ENCODE measurements around the gene SLC29A1. TPM values are rescaled to one million over a fixed set of nuclear protein-coding genes. Genes with fewer than 3 reads are reported as not detected.

Gene SLC29A1
- total and polyA plus RNA-seq, 9 of the 15 experiments (the other 6 are each of a cell fraction or from before 2014, with no cell fraction given) = 18.9 to 170 (median 57.7) TPM

GRCh38 chr6:44247338-44248302, 24.2 kb downstream of the SLC29A1 start (continued):
- TF ChIP-seq, protein P1, sequence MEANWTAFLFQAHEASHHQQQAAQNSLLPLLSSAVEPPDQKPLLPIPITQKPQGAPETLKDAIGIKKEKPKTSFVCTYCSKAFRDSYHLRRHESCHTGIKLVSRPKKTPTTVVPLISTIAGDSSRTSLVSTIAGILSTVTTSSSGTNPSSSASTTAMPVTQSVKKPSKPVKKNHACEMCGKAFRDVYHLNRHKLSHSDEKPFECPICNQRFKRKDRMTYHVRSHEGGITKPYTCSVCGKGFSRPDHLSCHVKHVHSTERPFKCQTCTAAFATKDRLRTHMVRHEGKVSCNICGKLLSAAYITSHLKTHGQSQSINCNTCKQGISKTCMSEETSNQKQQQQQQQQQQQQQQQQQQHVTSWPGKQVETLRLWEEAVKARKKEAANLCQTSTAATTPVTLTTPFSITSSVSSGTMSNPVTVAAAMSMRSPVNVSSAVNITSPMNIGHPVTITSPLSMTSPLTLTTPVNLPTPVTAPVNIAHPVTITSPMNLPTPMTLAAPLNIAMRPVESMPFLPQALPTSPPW (CRISPR knock-in tag; IDR thresholded peaks at IDR 0.05) = peak; percentile 94
- TF ChIP-seq COPS2 (conservative IDR thresholded peaks at IDR 0.05) = no peak
- 0 out of 2 replicates have a peak, but pooled peaks have one; percentile 7 for TF ChIP-seq NFXL1 (CRISPR knock-in tag; IDR thresholded peaks at IDR 0.05)
- peak; percentile 17; the same call in 1 of the 2 replicates for TF ChIP-seq FOXP1 (CRISPR knock-in tag; IDR thresholded peaks at IDR 0.05)
- TF ChIP-seq ELF1 (tag; IDR thresholded peaks at IDR 0.05) = peak; percentile 97
- TF ChIP-seq, protein P2, sequence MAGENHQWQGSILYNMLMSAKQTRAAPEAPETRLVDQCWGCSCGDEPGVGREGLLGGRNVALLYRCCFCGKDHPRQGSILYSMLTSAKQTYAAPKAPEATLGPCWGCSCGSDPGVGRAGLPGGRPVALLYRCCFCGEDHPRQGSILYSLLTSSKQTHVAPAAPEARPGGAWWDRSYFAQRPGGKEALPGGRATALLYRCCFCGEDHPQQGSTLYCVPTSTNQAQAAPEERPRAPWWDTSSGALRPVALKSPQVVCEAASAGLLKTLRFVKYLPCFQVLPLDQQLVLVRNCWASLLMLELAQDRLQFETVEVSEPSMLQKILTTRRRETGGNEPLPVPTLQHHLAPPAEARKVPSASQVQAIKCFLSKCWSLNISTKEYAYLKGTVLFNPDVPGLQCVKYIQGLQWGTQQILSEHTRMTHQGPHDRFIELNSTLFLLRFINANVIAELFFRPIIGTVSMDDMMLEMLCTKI (IDR thresholded peaks at IDR 0.05; ENCODE audit: partially characterized antibody) = no peak
- TF ChIP-seq, protein P3, sequence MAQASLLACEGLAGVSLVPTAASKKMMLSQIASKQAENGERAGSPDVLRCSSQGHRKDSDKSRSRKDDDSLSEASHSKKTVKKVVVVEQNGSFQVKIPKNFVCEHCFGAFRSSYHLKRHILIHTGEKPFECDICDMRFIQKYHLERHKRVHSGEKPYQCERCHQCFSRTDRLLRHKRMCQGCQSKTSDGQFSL (CRISPR knock-in tag; IDR thresholded peaks at IDR 0.05) = peak; percentile 95
- TF ChIP-seq, protein P3 (tag; IDR thresholded peaks at IDR 0.05) = peak in 1 of 2 experiments; percentile 62; a peak in 1 of 4 replicates
- no peak for TF ChIP-seq NCOA4 (IDR thresholded peaks at IDR 0.05; ENCODE audit: partially characterized antibody)
- peak; percentile 88 for TF ChIP-seq ETV1 (tag; conservative IDR thresholded peaks at IDR 0.05; ENCODE audit: low read depth)
- peak; percentile 22 for TF ChIP-seq SNRNP70 (optimal IDR thresholded peaks at IDR 0.05; ENCODE audit: low read depth, low read length)
- TF ChIP-seq PCBP2 (IDR thresholded peaks at IDR 0.05; ENCODE audit: low read depth, low read length, poor library complexity, severe bottlenecking) = peak; percentile 93
- TF ChIP-seq ZZZ3 (IDR thresholded peaks at IDR 0.05) = no peak
- no peak for TF ChIP-seq THRAP3 (IDR thresholded peaks at IDR 0.05; ENCODE audit: borderline replicate concordance)
- TF ChIP-seq NEUROD1 (IDR thresholded peaks at IDR 0.05; ENCODE audit: borderline replicate concordance, low read depth, low read length, partially characterized antibody) = peak; percentile 55
- TF ChIP-seq FOXA1 (IDR thresholded peaks at IDR 0.05; ENCODE audit: borderline replicate concordance) = no peak
- no peak for TF ChIP-seq DNMT1 (IDR thresholded peaks at IDR 0.05)
- TF ChIP-seq PURB (CRISPR knock-in tag; IDR thresholded peaks at IDR 0.05; ENCODE audit: low read depth) = no peak
- TF ChIP-seq ZFX (CRISPR knock-in tag; IDR thresholded peaks at IDR 0.05) = peak; percentile 60
- peak; percentile 78 for TF ChIP-seq ARID1B (IDR thresholded peaks at IDR 0.05)
